IMR-90 (cell line): Measurements from ENCODE around the gene ATRNL1. TPM values are rescaled to one million over a fixed set of nuclear protein-coding genes. Genes with fewer than 3 reads are reported as not detected.

ENCODE experiments used
- ATAC-seq: fragments of 200-7000 bp; cut with Tn5 transposase; 2 replicates; pipeline ENCODE4 v1.9.1; 2020; ENCODE audit warnings: low read depth, mild to moderate bottlenecking, moderate library complexity
- BruUV-seq: library from RNA; stranded (reverse); fragments of 400-500 nt; replicated peaks from 2 replicates; lab custom pipeline; 2021; lab: Mats Ljungman, UMichigan
- CTCF ChIA-PET: fragments of 300-600 bp; formaldehyde crosslinking; extraction: SDS; loops from one replicate; lab custom pipeline; 2021; ENCODE audit warnings: antibody characterized with exemption; lab: Yijun Ruan, JAX
- POLR2A ChIA-PET: fragments of 300-600 bp; sonication (Branson Sonifier 250); formaldehyde crosslinking; loops from one replicate; lab custom pipeline; 2022; ENCODE audit warnings: antibody characterized with exemption; ENCODE audit not compliant: unreplicated experiment; lab: Charles Lee
- DNase-seq: peaks from one replicate; pipeline ENCODE4 v3.0.0; 2013
- H2AFZ ChIP-seq: replicated peaks from 2 replicates; pipeline ENCODE3; 2013; ENCODE audit warnings: low read length, mild to moderate bottlenecking; ENCODE audit not compliant: poor library complexity
- H2AK5ac ChIP-seq: 2 replicates; pipeline ENCODE4 v1.6.1; 2013; ENCODE audit warnings: low read depth, low read length, inconsistent platforms
- H2AK9ac ChIP-seq: replicated peaks from 2 replicates; pipeline ENCODE3; 2013; ENCODE audit warnings: mild to moderate bottlenecking, low read depth, low read length, moderate library complexity; ENCODE audit not compliant: poor library complexity
- H2BK120ac ChIP-seq: 2 replicates; pipeline ENCODE4 v1.6.1; 2013; ENCODE audit warnings: low read depth, low read length, inconsistent platforms
- H2BK15ac ChIP-seq: 3 replicates; pipeline ENCODE4 v1.6.1; 2013; ENCODE audit warnings: low read depth, low read length, inconsistent platforms
- H2BK20ac ChIP-seq: 2 replicates; pipeline ENCODE4 v1.6.1; 2013; ENCODE audit warnings: low read depth, mild to moderate bottlenecking, inconsistent platforms, low read length, moderate library complexity
- H2BK5ac ChIP-seq: 2 replicates; pipeline ENCODE4 v1.6.1; 2013; ENCODE audit warnings: mild to moderate bottlenecking, low read depth, low read length, inconsistent platforms; ENCODE audit not compliant: poor library complexity, severe bottlenecking
- H3K14ac ChIP-seq: replicated peaks from 2 replicates; pipeline ENCODE4 v1.6.1; 2013; ENCODE audit warnings: low read depth, low read length, inconsistent platforms
- H3K18ac ChIP-seq: 2 replicates; pipeline ENCODE4 v1.6.1; 2013; ENCODE audit warnings: low read depth, low read length, control low read depth
- H3K23ac ChIP-seq: 2 replicates; pipeline ENCODE4 v1.6.1; 2013; ENCODE audit warnings: low read depth, low read length, inconsistent platforms
- H3K27ac ChIP-seq: 2 replicates; pipeline ENCODE4 v1.5.1; 2013; ENCODE audit warnings: mild to moderate bottlenecking, control low read depth, low read length; ENCODE audit not compliant: insufficient read depth
- H3K27me3 ChIP-seq: 2 replicates; pipeline ENCODE4 v1.6.1; 2013; ENCODE audit warnings: low read length; ENCODE audit not compliant: control insufficient read depth, insufficient read depth
- H3K36me3 ChIP-seq: 2 replicates; pipeline ENCODE4 v1.6.1; 2013; ENCODE audit warnings: low read length, mixed read lengths; ENCODE audit not compliant: control insufficient read depth, insufficient read depth
- H3K4ac ChIP-seq: 2 replicates; pipeline ENCODE4 v1.6.1; 2013; ENCODE audit warnings: low read depth, low read length, inconsistent platforms
- H3K4me1 ChIP-seq: 2 replicates; pipeline ENCODE4 v1.6.1; 2013; ENCODE audit warnings: low read length, mixed read lengths; ENCODE audit not compliant: control insufficient read depth, insufficient read depth
- H3K4me2 ChIP-seq: 2 replicates; pipeline ENCODE4 v1.6.1; 2013; ENCODE audit warnings: low read depth, mild to moderate bottlenecking, control low read depth, low read length, moderate library complexity
- H3K4me3 ChIP-seq: 2 replicates; pipeline ENCODE4 v1.5.1; 2013; ENCODE audit warnings: low read depth, mild to moderate bottlenecking, control low read depth, low read length, moderate library complexity; ENCODE audit not compliant: insufficient read depth
- H3K56ac ChIP-seq: 2 replicates; pipeline ENCODE4 v1.6.1; 2013; ENCODE audit warnings: low read length, inconsistent platforms; ENCODE audit not compliant: insufficient read depth; ENCODE audit errors: extremely low read depth
- H3K79me1 ChIP-seq, 2 experiments: 2 replicates each; pipeline ENCODE4 v1.6.1; 2013; ENCODE audit warnings: low read length in 2 of 2, inconsistent platforms in 1 of 2, low read depth in 1 of 2
- H3K9ac ChIP-seq: 2 replicates; pipeline ENCODE4 v1.6.1; 2013; ENCODE audit warnings: low read depth, low read length, control low read depth
- H3K9me1 ChIP-seq: 2 replicates; pipeline ENCODE4 v1.6.1; 2013; ENCODE audit warnings: low read length, inconsistent platforms; ENCODE audit not compliant: insufficient read depth
- H3K9me3 ChIP-seq: 2 replicates; pipeline ENCODE4 v1.6.1; 2013; ENCODE audit warnings: low read length; ENCODE audit not compliant: control insufficient read depth, insufficient read depth
- H4K20me1 ChIP-seq: 2 replicates; pipeline ENCODE4 v1.6.1; 2013; ENCODE audit warnings: low read length, inconsistent platforms; ENCODE audit not compliant: insufficient read depth
- H4K5ac ChIP-seq: 2 replicates; pipeline ENCODE4 v1.6.1; 2013; ENCODE audit warnings: mild to moderate bottlenecking, low read depth, low read length, control low read depth
- H4K8ac ChIP-seq, 2 experiments: 2 replicates each; pipeline ENCODE4 v1.6.1; 2013; ENCODE audit warnings: low read depth in 2 of 2, low read length in 2 of 2, control low read depth in 1 of 2, inconsistent platforms in 1 of 2
- H4K91ac ChIP-seq: 2 replicates; pipeline ENCODE4 v1.6.1; 2013; ENCODE audit warnings: low read depth, low read length, inconsistent platforms; ENCODE audit not compliant: insufficient read depth
- FOS ChIP-seq: fragments of 150-350 bp; IDR thresholded peaks from 2 replicates; pipeline ENCODE4 v1.6.1; 2016; ENCODE audit warnings: low read depth, low read length
- MAFK ChIP-seq: IDR thresholded peaks from 2 replicates; pipeline ENCODE4 v1.6.1; 2012; ENCODE audit warnings: low read depth, low read length, improper control_type of control experiment
- POLR2A ChIP-seq: IDR thresholded peaks from 2 replicates; pipeline ENCODE4 v1.6.1; 2012; ENCODE audit warnings: mild to moderate bottlenecking, low read depth, low read length
- RAD21 ChIP-seq: IDR thresholded peaks from 2 replicates; pipeline ENCODE4 v1.6.1; 2012; ENCODE audit warnings: low read length, improper control_type of control experiment
- WGBS, 2 experiments: methylation state at CpG; one replicate each; pipeline versions ENCODE4 v1.1.5 to v1.1.7; 2013; ENCODE audit warnings: missing lambda C conversion rate in 2 of 2; ENCODE audit not compliant: insufficient read length in 1 of 2; ENCODE audit errors: extremely low coverage in 2 of 2; 5-methylcytosine and 5-hydroxymethylcytosine counted together
- dilution Hi-C: fragments of 300-500 bp; cut with HindIII; formaldehyde crosslinking; loops from one replicate; pipeline ENCODE4 v1.14.3; 2018; ENCODE audit warnings: low sequenced_read_pairs; ENCODE audit not compliant: unreplicated experiment
- in situ Hi-C: fragments of 300-500 bp; cut with MboI; formaldehyde crosslinking; loops from 3 replicates; pipeline ENCODE4 v1.14.3; 2019; ENCODE audit warnings: low sequenced_read_pairs, inconsistent platforms, mixed read lengths
- intact Hi-C: fragments of 100-400 bp; cut with micrococcal nuclease; formaldehyde crosslinking; loops from 2 replicates; pipeline ENCODE4 v1.10.0; 2022
- polyA plus RNA-seq, 3 experiments: library from polyadenylated mRNA; depleted of rRNA; stranded (reverse); fragments of >200 nt; gene quantifications; 2 replicates each; pipeline ENCODE4 v1.2.3, GENCODE V29; 2012; ENCODE audit warnings: low replicate concordance in 1 of 3
- total RNA-seq: library from RNA; depleted of rRNA; stranded (reverse); fragments of >200 nt; gene quantifications from 2 replicates; pipeline ENCODE4 v1.2.3, GENCODE V29; 2012
- TF ChIP-seq, protein P1 (sequence below): fragments of 150-350 bp; IDR thresholded peaks from 2 replicates; pipeline ENCODE4 v1.6.1; 2016; ENCODE audit warnings: low read depth, mild to moderate bottlenecking, low read length, moderate library complexity, borderline replicate concordance

ATRNL1 gene
- total and polyA plus RNA-seq, 2 of the 4 experiments (the other 2 are of a cell fraction), result 0.18 to 0.19 TPM

DNA sequence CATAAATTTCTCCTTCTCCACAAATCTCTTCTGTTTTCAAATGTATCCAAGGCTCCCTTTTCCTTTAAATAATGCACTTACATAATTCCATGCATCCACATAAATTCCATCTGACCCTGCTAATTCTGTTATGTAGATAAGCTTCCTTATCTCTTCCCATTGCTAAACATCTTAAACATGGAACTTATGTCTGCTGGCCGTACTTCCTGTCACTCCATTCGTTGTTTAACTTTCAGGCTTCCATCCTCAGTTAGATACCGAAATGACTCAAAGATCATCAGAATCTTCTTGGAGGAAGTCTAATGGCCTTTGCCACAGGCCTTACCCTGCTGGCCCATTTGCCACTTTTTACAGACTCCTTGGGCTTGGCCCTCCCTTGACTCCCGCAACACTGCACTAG, 848.9 kb downstream of the ATRNL1 start:
- H4K91ac ChIP-seq, result peak overlapping the region; percentile 77
- no peak overlapping the region for H3K4me2 ChIP-seq
- peak overlapping the region; percentile 28 to 79; a peak in 3 of 4 replicates for H4K8ac ChIP-seq
- TF ChIP-seq, protein P1, sequence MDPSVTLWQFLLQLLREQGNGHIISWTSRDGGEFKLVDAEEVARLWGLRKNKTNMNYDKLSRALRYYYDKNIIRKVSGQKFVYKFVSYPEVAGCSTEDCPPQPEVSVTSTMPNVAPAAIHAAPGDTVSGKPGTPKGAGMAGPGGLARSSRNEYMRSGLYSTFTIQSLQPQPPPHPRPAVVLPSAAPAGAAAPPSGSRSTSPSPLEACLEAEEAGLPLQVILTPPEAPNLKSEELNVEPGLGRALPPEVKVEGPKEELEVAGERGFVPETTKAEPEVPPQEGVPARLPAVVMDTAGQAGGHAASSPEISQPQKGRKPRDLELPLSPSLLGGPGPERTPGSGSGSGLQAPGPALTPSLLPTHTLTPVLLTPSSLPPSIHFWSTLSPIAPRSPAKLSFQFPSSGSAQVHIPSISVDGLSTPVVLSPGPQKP, result no peak
- TF ChIP-seq MAFK (no peak), FOS (no peak), RAD21 (no peak), POLR2A (no peak)
- peaks cover 7% of the 10 kb centered on the region for H3K9me1 ChIP-seq
- peaks cover 4% of the 10 kb centered on the region for H3K4me1 ChIP-seq
- 83% methylated on average over 1 of the region's 4 CpGs; no CpG with 5 or more reads in 1 of the 2 experiments for WGBS, 2 experiments
- H3K9me3 ChIP-seq, result no peaks in the 10 kb centered on the region
- dilution Hi-C loops (no loop called here), intact Hi-C loops (loop anchor here (2.0 kb wide), 1 partner anchor 21 kb away; no protein-coding TSS in a partner anchor), in situ Hi-C loops (no loop called here)
- H4K20me1 ChIP-seq, result no peaks in the 10 kb centered on the region
- no peaks in the 10 kb centered on the region for H3K79me1 ChIP-seq
- 0 out of 2 replicates have a peak overlapping the region, but pooled peaks have one; percentile 6 for H3K56ac ChIP-seq
- H2AK5ac ChIP-seq, result peak overlapping the region; percentile 70
- 0 out of 2 replicates have a peak overlapping the region, but pooled peaks have one; percentile 25 for H3K27ac ChIP-seq
- POLR2A ChIA-PET, result no interaction called here
- no peaks in the 10 kb centered on the region for H3K36me3 ChIP-seq
- H3K4me3 ChIP-seq, result no peak overlapping the region
- DNase-seq (peak; percentile 19), ATAC-seq (no peak; the same call in 1 of the 2 replicates)
- CTCF ChIA-PET, result no interaction called here
- peak overlapping the region; percentile 95 for H2BK120ac ChIP-seq
- H2BK15ac ChIP-seq, result peak overlapping the region; percentile 61; the same call in 2 of the 3 replicates
- peak overlapping the region; percentile 95 for H2BK20ac ChIP-seq
- BruUV-seq, result no TSS peak
- H4K5ac ChIP-seq, result peak overlapping the region; percentile 23; the same call in 1 of the 2 replicates
- peak overlapping the region; percentile 82 for H2AFZ ChIP-seq
- peak overlapping the region; percentile 81 for H3K14ac ChIP-seq
- peak overlapping the region; percentile 83; the same call in 1 of the 2 replicates for H3K18ac ChIP-seq
- H3K27me3 ChIP-seq, result no peaks in the 10 kb centered on the region
- H3K9ac ChIP-seq, result no peak overlapping the region
- peak overlapping the region; percentile 67 for H2BK5ac ChIP-seq
- H3K4ac ChIP-seq, result peak overlapping the region; percentile 86
- peak overlapping the region; percentile 70; the same call in 1 of the 2 replicates for H3K23ac ChIP-seq
- no peak overlapping the region for H2AK9ac ChIP-seq
